ENCODE results near the gene SPAG16. TPM values are rescaled to one million over a fixed set of nuclear protein-coding genes. Genes with fewer than 3 reads are reported as not detected.
A peak's percentile ranks its signal among the peaks of the same experiment; 100 is the strongest.

SPAG16 gene
- total RNA-seq, 1 donor, result 35.2 TPM

DNA sequence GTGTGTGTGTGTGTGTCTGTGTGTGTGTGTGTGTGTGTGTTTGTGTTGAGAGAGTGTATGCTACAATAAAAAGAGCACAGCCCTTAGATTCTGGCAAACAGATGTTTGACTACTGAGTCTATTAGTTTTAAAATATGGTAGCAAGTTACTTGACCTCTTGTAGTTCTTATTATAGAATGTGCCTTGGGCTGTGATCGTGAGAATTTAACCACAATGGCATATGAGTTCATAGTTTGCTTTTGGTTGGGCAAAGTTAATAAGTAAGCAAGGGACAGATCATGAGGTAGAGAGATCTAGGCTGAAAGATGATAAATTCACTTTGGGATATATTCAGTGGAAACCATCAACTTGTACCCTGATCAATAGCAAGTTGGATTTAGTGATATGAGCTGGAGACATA, 792.3 kb downstream of the SPAG16 start:
- H3K4me3 ChIP-seq (ENCODE audit: low read depth, low read length), result no peak overlapping the region
- TF ChIP-seq, protein P1, sequence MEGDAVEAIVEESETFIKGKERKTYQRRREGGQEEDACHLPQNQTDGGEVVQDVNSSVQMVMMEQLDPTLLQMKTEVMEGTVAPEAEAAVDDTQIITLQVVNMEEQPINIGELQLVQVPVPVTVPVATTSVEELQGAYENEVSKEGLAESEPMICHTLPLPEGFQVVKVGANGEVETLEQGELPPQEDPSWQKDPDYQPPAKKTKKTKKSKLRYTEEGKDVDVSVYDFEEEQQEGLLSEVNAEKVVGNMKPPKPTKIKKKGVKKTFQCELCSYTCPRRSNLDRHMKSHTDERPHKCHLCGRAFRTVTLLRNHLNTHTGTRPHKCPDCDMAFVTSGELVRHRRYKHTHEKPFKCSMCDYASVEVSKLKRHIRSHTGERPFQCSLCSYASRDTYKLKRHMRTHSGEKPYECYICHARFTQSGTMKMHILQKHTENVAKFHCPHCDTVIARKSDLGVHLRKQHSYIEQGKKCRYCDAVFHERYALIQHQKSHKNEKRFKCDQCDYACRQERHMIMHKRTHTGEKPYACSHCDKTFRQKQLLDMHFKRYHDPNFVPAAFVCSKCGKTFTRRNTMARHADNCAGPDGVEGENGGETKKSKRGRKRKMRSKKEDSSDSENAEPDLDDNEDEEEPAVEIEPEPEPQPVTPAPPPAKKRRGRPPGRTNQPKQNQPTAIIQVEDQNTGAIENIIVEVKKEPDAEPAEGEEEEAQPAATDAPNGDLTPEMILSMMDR (IDR thresholded peaks at IDR 0.05; ENCODE audit: insufficient read depth, low read length), result no peak
- no peak for DNase-seq (ENCODE audit: low read depth)

DNA sequence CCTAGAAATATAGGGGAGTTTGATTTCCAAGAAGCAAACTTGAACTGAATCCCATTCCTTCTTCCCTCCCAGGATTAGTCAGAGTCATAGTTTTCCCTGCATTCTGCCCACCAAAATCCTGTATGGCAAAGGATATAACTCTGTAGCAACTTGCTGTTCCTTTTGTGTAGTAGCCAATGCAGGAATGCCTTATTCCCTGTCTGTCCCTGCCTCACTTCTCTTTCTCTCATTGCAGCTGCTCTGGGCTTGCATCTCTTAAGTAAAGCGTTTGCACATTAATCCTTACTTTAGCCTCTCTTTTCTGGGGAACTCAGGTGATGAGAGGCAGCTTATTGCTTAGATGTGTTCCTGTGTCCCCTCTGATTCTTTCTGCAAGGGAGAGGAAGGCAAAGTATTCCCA, 793.5 kb downstream of the SPAG16 start:
- TF ChIP-seq, protein P1 (IDR thresholded peaks at IDR 0.05; ENCODE audit: insufficient read depth, low read length), result no peak
- DNase-seq (ENCODE audit: low read depth), result peak; percentile 15
- no peak overlapping the region for H3K4me3 ChIP-seq (ENCODE audit: low read depth, low read length)

DNA sequence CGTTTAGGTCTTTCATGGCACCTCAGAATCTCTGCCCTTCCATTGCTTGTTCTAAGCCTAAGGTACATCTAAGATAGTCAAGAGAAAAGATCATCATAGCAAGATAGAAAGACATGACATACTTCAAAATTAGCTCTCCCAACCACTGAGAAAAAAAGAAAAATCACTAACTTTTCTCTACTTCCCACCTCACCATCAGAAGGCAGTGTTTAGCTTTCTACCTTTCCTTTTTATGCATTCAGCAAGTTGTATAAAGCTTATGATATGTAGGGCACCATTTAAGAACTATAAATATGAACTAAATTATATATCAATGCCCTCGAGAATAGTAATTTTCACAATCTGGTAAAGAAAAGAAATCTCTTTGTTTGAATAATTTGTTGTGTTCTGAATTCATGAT, 794.8 kb downstream of the SPAG16 start:
- H3K4me3 ChIP-seq (ENCODE audit: low read depth, low read length), result no peak overlapping the region
- TF ChIP-seq, protein P1 (IDR thresholded peaks at IDR 0.05; ENCODE audit: insufficient read depth, low read length), result no peak
- no peak for DNase-seq (ENCODE audit: low read depth)

DNA sequence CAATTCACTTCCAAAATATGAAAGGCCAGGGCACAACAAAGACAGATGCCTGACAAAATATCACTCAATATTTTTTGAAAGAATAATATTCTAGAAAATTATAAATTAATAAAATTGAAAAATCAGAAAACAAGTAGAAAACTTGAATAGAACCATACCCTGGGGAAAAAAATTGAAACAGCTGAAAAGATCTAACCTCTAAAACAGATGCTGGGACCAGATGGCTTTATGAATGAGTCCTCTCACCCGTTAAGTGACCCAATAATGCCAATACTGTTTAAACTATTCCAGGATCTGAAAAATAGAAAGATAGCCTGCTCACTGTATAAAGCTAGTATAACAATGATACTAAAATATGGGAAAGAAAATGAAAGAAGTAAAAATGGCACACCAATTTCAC, 804.3 kb downstream of the SPAG16 start:
- no peak for DNase-seq (ENCODE audit: low read depth)
- TF ChIP-seq, protein P1 (IDR thresholded peaks at IDR 0.05; ENCODE audit: insufficient read depth, low read length), result no peak

DNA sequence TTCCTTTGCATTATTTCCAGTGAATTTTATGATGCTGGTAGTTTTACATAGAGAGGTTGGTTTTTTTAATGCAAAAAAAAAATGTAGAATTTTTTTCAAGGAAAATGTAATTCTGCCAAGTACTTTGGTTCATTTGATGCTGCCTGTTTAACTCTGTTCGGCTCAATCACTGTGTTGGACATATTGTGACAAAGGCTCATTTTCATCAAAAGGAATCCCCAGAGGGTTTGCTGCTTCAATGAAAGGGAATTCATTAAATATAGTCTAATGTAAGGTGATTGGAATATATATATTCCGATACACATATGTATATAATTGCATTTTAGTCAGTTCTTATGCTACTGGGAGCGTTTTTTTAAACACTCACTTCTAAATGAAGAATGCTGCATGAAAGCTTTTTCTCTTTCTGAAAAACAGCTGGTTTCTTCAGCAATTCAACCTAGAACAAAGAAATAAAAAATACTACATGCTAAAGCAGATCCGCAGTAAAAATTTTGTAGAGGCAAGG, 812.0 kb downstream of the SPAG16 start:
- no peak overlapping the region for H3K4me3 ChIP-seq (ENCODE audit: low read depth, low read length)
- TF ChIP-seq, protein P1 (IDR thresholded peaks at IDR 0.05; ENCODE audit: insufficient read depth, low read length), result no peak
- DNase-seq (ENCODE audit: low read depth), result no peak

More for the DNA sequence above, 804.3 kb downstream of the SPAG16 start:
- no peak overlapping the region for H3K4me3 ChIP-seq (ENCODE audit: low read depth, low read length)

DNA sequence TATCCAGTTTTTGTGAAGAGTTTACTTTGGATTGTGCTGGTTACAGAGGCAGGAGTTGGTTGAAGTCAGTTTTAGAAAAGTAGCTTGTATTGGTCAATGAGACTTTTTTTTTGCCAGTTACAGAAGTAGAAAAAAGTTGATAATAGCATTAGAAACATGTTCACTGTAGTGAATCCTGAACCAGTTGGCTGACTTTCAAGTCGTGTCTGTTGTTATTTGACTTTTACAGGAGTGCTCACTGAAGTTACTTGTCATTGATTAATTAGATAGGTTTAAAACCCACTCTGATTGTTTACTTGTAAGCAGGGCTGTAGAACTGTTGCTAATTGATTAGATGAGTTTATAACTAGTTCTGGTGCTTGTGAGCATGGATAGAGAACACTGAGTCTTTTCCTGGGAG, 814.5 kb downstream of the SPAG16 start:
- DNase-seq (ENCODE audit: low read depth), result no peak
- TF ChIP-seq, protein P1 (IDR thresholded peaks at IDR 0.05; ENCODE audit: insufficient read depth, low read length), result no peak
- H3K4me3 ChIP-seq (ENCODE audit: low read depth, low read length), result no peak overlapping the region

DNA sequence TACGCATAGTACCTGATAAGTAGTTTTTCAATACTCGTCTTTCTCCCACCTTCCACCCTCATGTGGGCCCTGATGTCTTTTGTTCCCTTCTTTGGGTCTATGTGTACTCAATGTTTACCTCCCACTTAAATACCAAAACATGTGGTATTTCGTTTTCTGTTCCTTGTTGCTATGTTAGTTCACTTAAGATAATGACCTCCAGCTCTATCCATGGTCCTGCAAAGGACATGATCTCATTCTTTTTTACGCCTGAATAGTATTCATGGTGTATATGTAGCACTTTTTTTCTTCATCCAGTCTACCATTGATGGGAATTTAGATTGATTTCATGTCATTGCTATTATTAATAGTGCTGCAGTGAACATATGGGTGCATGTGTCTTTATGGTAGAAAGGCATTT, 816.2 kb downstream of the SPAG16 start:
- H3K4me3 ChIP-seq (ENCODE audit: low read depth, low read length), result no peak overlapping the region
- no peak for DNase-seq (ENCODE audit: low read depth)
- TF ChIP-seq, protein P1 (IDR thresholded peaks at IDR 0.05; ENCODE audit: insufficient read depth, low read length), result no peak
